ENCODE measurements around the gene GLI3.

The GLI3 gene

DNA sequence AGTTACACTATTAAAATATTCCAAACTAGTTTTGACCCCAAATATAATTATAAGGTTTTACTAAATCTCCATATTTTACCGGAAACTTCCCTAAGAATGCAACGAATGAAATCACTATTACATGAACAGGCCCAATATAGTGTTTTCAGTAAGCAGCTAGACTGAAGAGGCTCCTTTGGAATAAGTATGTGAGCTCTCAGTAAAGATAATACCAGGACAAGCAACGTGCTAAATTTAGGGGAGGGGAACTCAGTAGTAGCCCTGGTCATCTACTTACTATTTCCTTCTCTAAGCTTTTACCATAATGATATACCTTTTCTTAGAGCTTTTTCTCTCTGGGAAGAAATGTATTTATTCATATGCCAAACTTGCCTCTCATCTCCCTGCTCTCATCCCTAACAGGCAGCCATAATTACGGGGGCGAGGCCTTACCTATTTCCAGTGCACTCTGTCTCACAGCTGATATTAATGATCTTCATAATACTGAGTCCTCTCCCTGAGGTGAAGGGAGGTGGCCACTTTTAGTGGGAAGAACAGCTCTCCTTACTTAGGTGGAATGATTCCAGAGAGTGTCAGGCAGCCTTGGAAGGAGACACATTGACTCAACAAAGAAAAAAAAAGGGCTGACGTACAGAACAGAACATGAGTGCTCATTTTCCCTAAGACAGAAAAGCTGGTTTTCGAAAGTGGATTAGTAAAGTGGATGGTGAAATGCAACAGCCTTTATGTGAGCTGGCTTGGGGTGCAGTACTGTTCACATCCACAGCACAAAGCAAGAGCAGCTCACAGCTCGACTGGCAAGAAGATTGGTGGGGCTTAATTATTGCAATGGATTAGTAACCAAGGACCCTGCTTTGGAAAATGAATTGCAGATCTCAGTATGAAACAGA, 165.4 kb downstream of the GLI3 start:
- DNase-seq, result peak; percentile 68

GRCh38 chr7:42070068-42070467, 166.9 kb downstream of the GLI3 start:
- no peak for DNase-seq

- DNase-seq, result no peak
Measured at GRCh38 chr7:42069590-42069989, 167.4 kb downstream of the GLI3 start.

DNA sequence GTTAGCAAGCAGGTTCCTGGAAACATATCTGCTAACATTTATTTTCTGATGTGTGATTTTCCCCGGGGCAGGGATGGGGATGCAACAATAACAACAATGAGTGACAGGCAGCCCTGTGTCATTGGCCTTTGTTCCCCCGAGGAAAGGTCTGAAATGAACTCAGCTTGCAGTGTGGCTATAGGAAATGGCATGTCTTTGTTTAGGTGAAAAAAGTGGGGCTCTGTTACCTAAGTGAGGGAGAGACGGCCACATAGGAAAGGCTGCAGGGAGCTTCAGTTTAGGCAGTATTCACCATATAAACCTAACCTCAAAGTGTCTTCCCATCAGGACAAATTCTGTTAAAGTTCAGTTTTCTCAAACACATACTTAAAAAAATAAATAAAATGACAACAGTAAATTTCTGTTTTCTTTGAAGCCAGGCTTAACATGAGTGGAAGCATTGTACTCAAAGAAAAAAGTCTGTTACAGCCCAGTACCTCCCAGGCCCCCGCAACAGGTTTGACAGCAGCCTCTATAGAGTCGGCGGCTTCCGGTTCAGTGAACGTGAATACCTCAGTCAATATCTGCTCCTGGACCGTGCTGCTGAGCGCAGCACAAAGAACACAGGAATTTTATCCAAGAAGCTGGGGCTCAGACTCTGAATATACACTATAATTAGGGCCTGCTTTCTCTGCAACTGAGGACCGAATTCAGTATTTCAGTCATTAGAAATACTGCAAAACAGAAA, 168.3 kb downstream of the GLI3 start:
- DNase-seq, result peak; percentile 95

DNA sequence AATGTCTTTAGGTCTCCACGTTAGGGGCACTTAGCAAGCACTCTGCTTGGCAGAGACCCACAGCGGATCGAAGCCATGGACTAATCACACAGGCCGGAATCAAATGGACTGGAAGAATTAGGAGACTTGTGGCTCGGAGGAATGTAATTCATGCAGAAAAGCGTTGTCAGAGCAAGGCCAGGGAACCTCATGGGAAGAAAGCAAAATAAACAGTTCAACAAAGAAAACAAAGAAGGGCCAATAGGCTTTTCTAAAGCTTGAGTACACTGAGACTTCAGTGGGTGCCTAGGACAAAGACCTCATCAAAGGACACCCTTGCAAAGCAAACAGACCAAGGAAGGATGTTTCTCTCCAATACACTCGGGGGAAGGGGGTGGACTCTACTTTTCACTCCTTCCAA, 171.1 kb downstream of the GLI3 start:
- peak; percentile 91 for DNase-seq

DNA sequence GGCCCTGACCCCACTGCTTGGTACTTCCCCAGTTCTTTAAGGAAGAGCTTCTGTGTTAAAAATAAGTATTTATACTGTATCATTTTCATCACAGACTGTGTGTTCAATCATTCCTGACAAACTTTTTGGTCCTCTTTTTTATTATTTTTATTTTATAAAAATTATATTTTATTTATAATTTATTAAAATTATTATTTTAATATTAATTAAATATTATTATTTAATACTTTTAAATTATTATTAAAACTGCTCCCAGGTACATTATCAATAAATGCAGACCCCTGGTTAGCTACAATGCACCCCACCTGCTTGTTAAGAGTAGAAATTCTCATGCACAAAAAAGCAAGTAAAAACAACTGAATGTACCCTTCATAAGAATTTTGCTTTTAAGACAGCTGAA, 172.0 kb downstream of the GLI3 start:
- DNase-seq, result no peak

- DNase-seq, result no peak
Measured at GRCh38 chr7:42064534-42064933, 172.5 kb downstream of the GLI3 start.

DNA sequence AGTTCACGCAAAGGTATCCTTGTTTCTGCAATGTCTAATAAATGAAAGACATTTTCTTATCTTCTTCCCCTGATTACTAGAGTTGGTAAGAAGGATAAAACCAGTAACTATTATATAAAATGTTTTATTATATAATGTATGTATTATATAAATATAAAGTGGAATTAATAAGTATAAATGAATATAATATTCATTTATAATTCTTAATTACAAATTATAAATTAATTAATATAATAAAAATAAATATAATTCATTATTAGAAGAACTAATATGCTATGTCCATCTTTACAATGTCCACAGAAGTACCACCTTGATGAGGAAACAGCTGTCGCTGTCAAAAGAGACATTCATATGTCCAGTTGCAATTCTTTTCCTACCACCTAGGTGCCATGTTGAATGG, 177.7 kb downstream of the GLI3 start:
- no peak for DNase-seq

GRCh38 chr7:42057331-42057730, 179.7 kb downstream of the GLI3 start:
- no peak for DNase-seq

DNA sequence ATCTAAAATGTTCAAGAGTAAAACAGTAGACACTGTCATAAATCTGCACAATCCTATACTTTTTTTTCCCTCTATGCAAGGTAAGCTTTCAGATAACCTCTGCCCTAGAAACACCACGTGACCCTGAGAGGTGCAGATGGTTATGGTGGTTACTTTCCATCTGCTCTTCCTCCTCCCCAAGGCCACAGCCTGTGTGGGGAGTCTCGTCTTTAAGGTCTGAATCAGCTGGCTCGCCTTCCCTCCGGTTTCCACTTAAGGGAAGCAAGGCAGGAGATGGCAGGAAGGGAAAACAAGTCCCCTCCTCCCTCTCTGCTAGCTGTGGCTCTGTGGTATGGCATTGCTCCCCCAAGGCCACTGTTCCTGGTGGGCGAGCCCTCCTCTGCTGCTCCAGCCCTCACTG, 181.8 kb downstream of the GLI3 start:
- no peak for DNase-seq

GRCh38 chr7:42053834-42054233, 183.2 kb downstream of the GLI3 start:
- DNase-seq, result no peak

DNA sequence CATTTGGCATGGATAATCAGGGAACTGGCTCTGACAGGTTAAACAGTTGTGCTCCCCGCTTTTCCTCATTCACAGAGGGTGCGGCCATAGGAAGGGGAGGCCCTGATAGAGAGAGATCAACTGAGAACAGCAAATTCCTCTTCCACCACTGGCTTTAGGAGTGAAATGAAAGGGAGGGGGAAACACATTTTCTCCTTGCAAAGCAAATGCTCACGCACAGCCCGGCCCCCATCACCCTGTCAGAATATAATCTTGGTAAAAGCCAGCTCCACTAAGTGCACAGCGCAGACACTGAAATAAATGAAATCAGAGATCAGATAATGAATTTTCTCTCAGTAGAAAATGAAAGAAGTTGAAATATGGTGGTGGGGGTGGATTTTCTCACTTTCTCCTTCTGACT, 187.2 kb downstream of the GLI3 start:
- DNase-seq, result no peak

- no peak for DNase-seq
Measured at GRCh38 chr7:42046483-42046882, 190.5 kb downstream of the GLI3 start.

GRCh38 chr7:42045961-42046360, 191.0 kb downstream of the GLI3 start:
- DNase-seq, result no peak

DNA sequence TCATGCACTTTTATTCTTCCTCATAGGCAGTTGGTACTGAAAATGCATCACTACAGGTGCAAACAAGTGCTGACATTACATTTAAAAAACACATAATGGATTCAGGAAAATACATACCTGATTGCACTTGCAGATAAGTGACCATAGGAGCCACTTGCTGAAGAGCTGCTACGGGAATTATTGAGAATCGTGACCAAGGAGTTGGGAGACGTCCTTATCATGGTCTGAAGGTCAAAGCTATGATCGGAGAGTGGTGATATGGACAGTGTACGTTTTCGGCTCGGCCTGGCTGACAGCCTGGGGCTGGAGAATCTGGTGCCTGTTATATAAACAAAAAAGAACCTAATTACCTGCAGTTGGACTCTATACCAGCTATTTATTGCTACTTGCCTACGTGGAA, 197.1 kb downstream of the GLI3 start:
- DNase-seq, result no peak

DNA sequence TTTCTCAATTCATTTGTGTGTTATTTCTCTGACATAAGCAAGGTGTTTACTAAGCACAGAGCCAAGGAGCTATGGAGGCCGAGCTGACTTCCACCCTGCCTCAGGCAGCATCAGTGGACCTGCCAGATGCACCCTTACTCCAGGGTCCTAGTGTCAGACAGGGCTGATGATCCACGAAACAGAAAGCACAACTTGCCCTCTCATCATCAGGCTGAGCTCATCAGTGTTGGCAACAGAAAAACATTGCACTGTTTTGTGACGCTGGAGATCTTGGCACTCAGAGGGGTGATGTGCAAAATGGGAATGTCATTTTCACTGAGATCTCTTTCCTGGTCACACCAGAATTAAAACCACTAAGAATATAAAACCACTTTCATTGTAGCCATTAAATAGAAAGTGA, 201.8 kb downstream of the GLI3 start:
- DNase-seq, result no peak

DNA sequence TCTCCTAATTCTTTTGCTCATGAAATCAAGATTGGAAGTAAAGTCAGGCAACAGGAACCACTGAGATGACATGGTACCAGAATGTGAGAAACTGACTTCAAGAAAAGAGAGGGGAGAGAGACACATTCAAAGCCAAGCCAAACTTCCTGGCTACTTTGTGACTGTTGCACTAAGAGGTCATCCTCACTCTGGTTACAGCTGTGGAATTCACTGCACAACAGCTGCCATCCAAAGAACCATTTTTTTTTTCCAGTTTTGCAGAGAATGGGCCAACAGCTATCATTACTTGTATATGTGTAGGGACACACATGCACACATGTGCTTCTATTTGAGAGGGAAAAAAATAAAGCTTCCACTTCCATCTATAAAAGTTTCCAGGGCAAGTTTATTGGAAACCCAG, 203.5 kb downstream of the GLI3 start:
- DNase-seq, result no peak

- DNase-seq, result no peak
Measured at GRCh38 chr7:42029405-42029804, 207.6 kb downstream of the GLI3 start.

GRCh38 chr7:42027521-42027920, 209.5 kb downstream of the GLI3 start:
- DNase-seq, result no peak

GRCh38 chr7:42026622-42027197, 210.3 kb downstream of the GLI3 start:
- DNase-seq, result no peak

GRCh38 chr7:42025635-42026375, 211.2 kb downstream of the GLI3 start:
- DNase-seq, result no peak

- DNase-seq, result peak; percentile 35
Measured at GRCh38 chr7:42024537-42024936, 212.5 kb downstream of the GLI3 start.

- DNase-seq, result no peak
Measured at GRCh38 chr7:42023262-42023661, 213.7 kb downstream of the GLI3 start.

All from eye (tissue), 1 donor.